ENCODE results near the gene GRIP2.

DNA sequence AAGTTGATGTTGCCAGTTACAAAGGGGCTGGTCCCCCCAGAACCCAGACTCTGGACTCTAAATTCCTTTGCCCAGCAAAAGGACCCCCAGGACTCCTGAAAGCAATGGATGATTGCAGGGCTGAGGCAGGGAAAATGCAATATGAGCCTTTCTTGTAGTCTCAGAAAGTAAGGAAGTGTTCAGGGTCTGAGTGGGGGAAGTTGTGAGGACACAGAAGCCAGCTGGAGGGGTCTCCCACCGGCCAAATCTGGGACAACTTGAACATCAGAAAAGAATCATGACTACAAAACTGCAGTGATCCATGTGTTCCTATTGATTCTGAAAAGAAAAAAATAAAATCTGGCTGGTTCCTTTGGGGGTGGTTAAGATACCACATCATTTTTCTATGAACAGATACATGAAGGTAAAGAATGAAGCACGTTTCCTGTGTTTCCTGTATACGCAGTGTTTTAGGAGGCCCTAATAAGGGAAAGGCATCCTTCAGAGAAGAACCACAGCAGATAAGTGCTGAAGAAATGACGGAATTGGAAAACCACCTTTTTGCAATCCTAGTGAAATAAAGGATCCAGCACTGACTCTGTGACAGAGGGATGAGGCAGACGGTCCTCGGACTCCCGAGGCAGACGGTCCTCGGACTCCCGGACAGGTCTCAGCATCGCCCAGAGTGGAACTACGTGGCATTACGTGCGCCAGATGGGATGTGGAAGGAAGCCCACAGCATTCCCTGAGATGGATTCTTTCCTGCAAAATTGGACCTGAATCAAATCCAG is 22.2 kb upstream of the GRIP2 start:
- TF ChIP-seq, protein P1, sequence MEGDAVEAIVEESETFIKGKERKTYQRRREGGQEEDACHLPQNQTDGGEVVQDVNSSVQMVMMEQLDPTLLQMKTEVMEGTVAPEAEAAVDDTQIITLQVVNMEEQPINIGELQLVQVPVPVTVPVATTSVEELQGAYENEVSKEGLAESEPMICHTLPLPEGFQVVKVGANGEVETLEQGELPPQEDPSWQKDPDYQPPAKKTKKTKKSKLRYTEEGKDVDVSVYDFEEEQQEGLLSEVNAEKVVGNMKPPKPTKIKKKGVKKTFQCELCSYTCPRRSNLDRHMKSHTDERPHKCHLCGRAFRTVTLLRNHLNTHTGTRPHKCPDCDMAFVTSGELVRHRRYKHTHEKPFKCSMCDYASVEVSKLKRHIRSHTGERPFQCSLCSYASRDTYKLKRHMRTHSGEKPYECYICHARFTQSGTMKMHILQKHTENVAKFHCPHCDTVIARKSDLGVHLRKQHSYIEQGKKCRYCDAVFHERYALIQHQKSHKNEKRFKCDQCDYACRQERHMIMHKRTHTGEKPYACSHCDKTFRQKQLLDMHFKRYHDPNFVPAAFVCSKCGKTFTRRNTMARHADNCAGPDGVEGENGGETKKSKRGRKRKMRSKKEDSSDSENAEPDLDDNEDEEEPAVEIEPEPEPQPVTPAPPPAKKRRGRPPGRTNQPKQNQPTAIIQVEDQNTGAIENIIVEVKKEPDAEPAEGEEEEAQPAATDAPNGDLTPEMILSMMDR (IDR thresholded peaks at IDR 0.05; ENCODE audit: low read length): no peak
- no peak for TF ChIP-seq EZH2 (IDR thresholded peaks at IDR 0.05; ENCODE audit: borderline replicate concordance, low read length)

Measured in OCI-LY1 (cell line).